ENCODE measurements around the gene TPTE2.
"Not testable (repeated sequence)": the region's sequence is repeated elsewhere in the genome, so short reads cannot be mapped to it uniquely, and the experiment has no call there.

- TF ChIP-seq, protein P1, sequence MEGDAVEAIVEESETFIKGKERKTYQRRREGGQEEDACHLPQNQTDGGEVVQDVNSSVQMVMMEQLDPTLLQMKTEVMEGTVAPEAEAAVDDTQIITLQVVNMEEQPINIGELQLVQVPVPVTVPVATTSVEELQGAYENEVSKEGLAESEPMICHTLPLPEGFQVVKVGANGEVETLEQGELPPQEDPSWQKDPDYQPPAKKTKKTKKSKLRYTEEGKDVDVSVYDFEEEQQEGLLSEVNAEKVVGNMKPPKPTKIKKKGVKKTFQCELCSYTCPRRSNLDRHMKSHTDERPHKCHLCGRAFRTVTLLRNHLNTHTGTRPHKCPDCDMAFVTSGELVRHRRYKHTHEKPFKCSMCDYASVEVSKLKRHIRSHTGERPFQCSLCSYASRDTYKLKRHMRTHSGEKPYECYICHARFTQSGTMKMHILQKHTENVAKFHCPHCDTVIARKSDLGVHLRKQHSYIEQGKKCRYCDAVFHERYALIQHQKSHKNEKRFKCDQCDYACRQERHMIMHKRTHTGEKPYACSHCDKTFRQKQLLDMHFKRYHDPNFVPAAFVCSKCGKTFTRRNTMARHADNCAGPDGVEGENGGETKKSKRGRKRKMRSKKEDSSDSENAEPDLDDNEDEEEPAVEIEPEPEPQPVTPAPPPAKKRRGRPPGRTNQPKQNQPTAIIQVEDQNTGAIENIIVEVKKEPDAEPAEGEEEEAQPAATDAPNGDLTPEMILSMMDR (IDR thresholded peaks at IDR 0.05): not testable (repeated sequence)
- not testable (repeated sequence) for TF ChIP-seq POLR2AphosphoS5, POLR2A (IDR thresholded peaks at IDR 0.05)
These were observed 139.1 kb downstream of the TPTE2 start for GRCh38 chr13:19422236-19422635.

Data from prostate gland (tissue), 2 donors.